Neural cell (in vitro differentiated cells): Measurements from ENCODE around the gene RPP25. TPM values are rescaled to one million over a fixed set of nuclear protein-coding genes. Genes with fewer than 3 reads are reported as not detected.

Experiments used
- H2AFZ ChIP-seq: fragments of 200-600, 300-800 bp; sonication (generic), shearing (Covaris generic); 2 replicates; pipeline ENCODE4 v1.6.0; 2014; ENCODE audit warnings: low read depth, mild to moderate bottlenecking, antibody characterized with exemption, low read length, moderate library complexity
- H3F3A ChIP-seq: fragments of 200-600 bp; shearing (Covaris generic); 2 replicates; pipeline ENCODE4 v1.6.1; 2016; ENCODE audit warnings: mild to moderate bottlenecking, moderate library complexity, mixed read lengths, antibody characterized with exemption, low read length; ENCODE audit not compliant: insufficient read depth, poor library complexity, severe bottlenecking
- H3K27ac ChIP-seq: fragments of 200-600, 300-800 bp; sonication (generic), shearing (Covaris generic); 2 replicates; pipeline ENCODE4 v1.5.1; 2014; ENCODE audit warnings: mild to moderate bottlenecking, low read length, moderate library complexity
- H3K27me3 ChIP-seq: fragments of 300-800, 200-600 bp; sonication (generic), shearing (Covaris generic); 2 replicates; pipeline ENCODE4 v1.6.0; 2014; ENCODE audit warnings: mild to moderate bottlenecking, low read depth, low read length, moderate library complexity; ENCODE audit not compliant: insufficient read depth
- H3K36me3 ChIP-seq: fragments of 300-800, 200-600 bp; sonication (generic), shearing (Covaris generic); 2 replicates; pipeline ENCODE4 v1.5.1; 2014; ENCODE audit warnings: mild to moderate bottlenecking, antibody characterized with exemption, low read length, moderate library complexity; ENCODE audit not compliant: insufficient read depth
- H3K4me2 ChIP-seq: fragments of 300-800, 200-600 bp; sonication (generic), shearing (Covaris generic); 2 replicates; pipeline ENCODE4 v1.6.0; 2014; ENCODE audit warnings: mild to moderate bottlenecking, low read length
- H3K4me3 ChIP-seq: fragments of 300-800, 200-600 bp; sonication (generic), shearing (Covaris generic); 2 replicates; pipeline ENCODE4 v1.5.1; 2014; ENCODE audit warnings: mild to moderate bottlenecking, low read length, moderate library complexity
- H3K79me2 ChIP-seq: fragments of 200-600 bp; shearing (Covaris generic); replicated peaks from 2 replicates; pipeline ENCODE4 v1.6.0; 2014; ENCODE audit warnings: mild to moderate bottlenecking, low read length, moderate library complexity; ENCODE audit not compliant: insufficient read depth
- H3K9ac ChIP-seq: fragments of 300-800, 200-600 bp; sonication (generic), shearing (Covaris generic); 2 replicates; pipeline ENCODE4 v1.6.1; 2016; ENCODE audit warnings: mild to moderate bottlenecking, low read length, mixed read lengths
- H3K9me2 ChIP-seq: fragments of 200-600 bp; shearing (Covaris generic); 2 replicates; pipeline ENCODE4 v1.6.1; 2016; ENCODE audit warnings: mild to moderate bottlenecking, low read length, mixed read lengths; ENCODE audit not compliant: insufficient read depth
- H3K9me3 ChIP-seq: fragments of 200-600, 300-800 bp; sonication (generic), shearing (Covaris generic); 2 replicates; pipeline ENCODE4 v1.6.1; 2016; ENCODE audit warnings: mild to moderate bottlenecking, mixed run types, low read length, moderate library complexity, mixed read lengths
- H4K20me1 ChIP-seq: fragments of 200-600 bp; shearing (Covaris generic); 2 replicates; pipeline ENCODE4 v1.6.1; 2016; ENCODE audit warnings: mild to moderate bottlenecking, mixed run types; ENCODE audit not compliant: insufficient read depth
- EP300 ChIP-seq: fragments of 450-650 bp; conservative IDR thresholded peaks from 2 replicates; pipeline ENCODE4 v1.6.1; 2014; ENCODE audit warnings: antibody characterized with exemption, mild to moderate bottlenecking, moderate library complexity; ENCODE audit not compliant: poor library complexity, severe bottlenecking
- EZH2 ChIP-seq: fragments of 200-600, 300-800 bp; shearing (Covaris generic), sonication (generic); IDR thresholded peaks from 2 replicates; pipeline ENCODE4 v1.6.1; 2014; ENCODE audit warnings: antibody characterized with exemption, low read length, borderline replicate concordance, mild to moderate bottlenecking; ENCODE audit not compliant: insufficient read depth, poor library complexity, severe bottlenecking
- MXI1 ChIP-seq: fragments of 450-650 bp; conservative IDR thresholded peaks from 2 replicates; pipeline ENCODE4 v1.6.1; 2014; ENCODE audit warnings: antibody characterized with exemption, mild to moderate bottlenecking; ENCODE audit not compliant: poor library complexity, severe bottlenecking
- POLR2AphosphoS5 ChIP-seq: IDR thresholded peaks from 2 replicates; pipeline ENCODE4 v1.6.1; 2012
- RAD21 ChIP-seq: fragments of 450-650 bp; conservative IDR thresholded peaks from 2 replicates; pipeline ENCODE4 v1.6.1; 2014; ENCODE audit warnings: antibody characterized with exemption, mild to moderate bottlenecking, moderate library complexity
- REST ChIP-seq: IDR thresholded peaks from 2 replicates; pipeline ENCODE4 v1.6.1; 2012; ENCODE audit warnings: borderline replicate concordance
- SMC3 ChIP-seq: fragments of 450-650 bp; conservative IDR thresholded peaks from 2 replicates; pipeline ENCODE4 v1.6.1; 2014; ENCODE audit warnings: antibody characterized with exemption, mild to moderate bottlenecking, moderate library complexity; ENCODE audit not compliant: poor library complexity
- TAF1 ChIP-seq: IDR thresholded peaks from 2 replicates; pipeline ENCODE4 v1.6.1; 2012; ENCODE audit warnings: low read depth
- polyA plus RNA-seq: library from polyadenylated mRNA; depleted of rRNA; stranded (reverse); fragments of >200 nt; gene quantifications from 2 replicates; pipeline ENCODE4 v1.2.3, GENCODE V29; 2014
- TF ChIP-seq, protein P1 (sequence below): fragments of 450-650 bp; IDR thresholded peaks from 2 replicates; pipeline ENCODE4 v1.5.1; 2014; ENCODE audit warnings: antibody characterized with exemption, mild to moderate bottlenecking, moderate library complexity; ENCODE audit not compliant: poor library complexity, severe bottlenecking

Gene RPP25
- polyA plus RNA-seq, 1 donor from 2014 or later = 2.8 TPM

GRCh38 chr15:74950078-74950908 lies 6.3 kb downstream of the RPP25 start:
- TF ChIP-seq MXI1 = peak; percentile 6
- TF ChIP-seq TAF1 = no peak
- TF ChIP-seq, protein P1, sequence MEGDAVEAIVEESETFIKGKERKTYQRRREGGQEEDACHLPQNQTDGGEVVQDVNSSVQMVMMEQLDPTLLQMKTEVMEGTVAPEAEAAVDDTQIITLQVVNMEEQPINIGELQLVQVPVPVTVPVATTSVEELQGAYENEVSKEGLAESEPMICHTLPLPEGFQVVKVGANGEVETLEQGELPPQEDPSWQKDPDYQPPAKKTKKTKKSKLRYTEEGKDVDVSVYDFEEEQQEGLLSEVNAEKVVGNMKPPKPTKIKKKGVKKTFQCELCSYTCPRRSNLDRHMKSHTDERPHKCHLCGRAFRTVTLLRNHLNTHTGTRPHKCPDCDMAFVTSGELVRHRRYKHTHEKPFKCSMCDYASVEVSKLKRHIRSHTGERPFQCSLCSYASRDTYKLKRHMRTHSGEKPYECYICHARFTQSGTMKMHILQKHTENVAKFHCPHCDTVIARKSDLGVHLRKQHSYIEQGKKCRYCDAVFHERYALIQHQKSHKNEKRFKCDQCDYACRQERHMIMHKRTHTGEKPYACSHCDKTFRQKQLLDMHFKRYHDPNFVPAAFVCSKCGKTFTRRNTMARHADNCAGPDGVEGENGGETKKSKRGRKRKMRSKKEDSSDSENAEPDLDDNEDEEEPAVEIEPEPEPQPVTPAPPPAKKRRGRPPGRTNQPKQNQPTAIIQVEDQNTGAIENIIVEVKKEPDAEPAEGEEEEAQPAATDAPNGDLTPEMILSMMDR = peak; percentile 99
- no peak for TF ChIP-seq EZH2
- TF ChIP-seq SMC3 = peak; percentile 88
- TF ChIP-seq POLR2AphosphoS5 = no peak
- peak; percentile 96 for TF ChIP-seq RAD21
- TF ChIP-seq EP300 = no peak
- no peak for TF ChIP-seq REST
- peaks cover 8% of the 10 kb centered on the region for H3K27me3 ChIP-seq
- no peak overlapping the region for H3K27ac ChIP-seq
- peak overlapping the region; percentile 20 for H3K4me3 ChIP-seq
- no peaks in the 10 kb centered on the region for H3K79me2 ChIP-seq
- H3F3A ChIP-seq = no peaks in the 10 kb centered on the region
- no peak overlapping the region for H2AFZ ChIP-seq
- H3K36me3 ChIP-seq = no peaks in the 10 kb centered on the region
- no peak overlapping the region for H3K4me2 ChIP-seq
- H4K20me1 ChIP-seq = no peaks in the 10 kb centered on the region
- H3K9me2 ChIP-seq = no peaks in the 10 kb centered on the region
- H3K9ac ChIP-seq = peak overlapping the region; percentile 9
- no peaks in the 10 kb centered on the region for H3K9me3 ChIP-seq

- Histone ChIP-seq H2AFZ (peak within 1 kb of the TSS; percentile 65), H3K9ac (peak within 1 kb of the TSS; percentile 94), H4K20me1 (no peaks in the 10 kb centered on the region), H3K36me3 (no peaks in the 10 kb centered on the region), H3F3A (no peaks in the 10 kb centered on the region), H3K79me2 (peaks cover 38% of the 10 kb centered on the region), H3K4me3 (peak within 1 kb of the TSS; percentile 100), H3K9me2 (no peaks in the 10 kb centered on the region), H3K9me3 (no peaks in the 10 kb centered on the region), H3K27me3 (no peaks in the 10 kb centered on the region), H3K4me2 (peak within 1 kb of the TSS; percentile 72), H3K27ac (peak within 1 kb of the TSS; percentile 87)
- TF ChIP-seq POLR2AphosphoS5 = peak; percentile 88
- TF ChIP-seq TAF1 = peak; percentile 69
- peak; percentile 74 for TF ChIP-seq EP300
- TF ChIP-seq RAD21 = no peak
- no peak for TF ChIP-seq EZH2
- peak; percentile 55 for TF ChIP-seq REST
- TF ChIP-seq MXI1 = peak; percentile 89
- peak; percentile 36 for TF ChIP-seq SMC3
- TF ChIP-seq, protein P1 = no peak
These were observed 18.8 kb downstream of the RPP25 start, which contains the start of gene COX5A for GRCh38 chr15:74937590-74938371. Gene COX5A (minus strand): TSS chr15:74938073. CDS start chr15:74938014, 59 bp downstream.
